MM.1S (cell line): ENCODE data around the gene ISL1.

Experiments used
- CTCF ChIP-seq: fragments of 300-600 bp; sonication (generic); IDR thresholded peaks from 2 replicates; pipeline ENCODE4 v1.5.1; 2016; ENCODE audit warnings: antibody characterized with exemption, low read length, mixed read lengths
- EZH2phosphoT487 ChIP-seq: fragments of 300-600 bp; sonication (generic); IDR thresholded peaks from 2 replicates; pipeline ENCODE4 v1.6.1; 2018; ENCODE audit warnings: antibody characterized with exemption, low read length

- TF ChIP-seq EZH2phosphoT487, result no peak
- no peak for TF ChIP-seq CTCF
Measured at GRCh38 chr5:51392689-51393199, 9.5 kb downstream of the ISL1 start.
